Measurements from ENCODE around the gene REXO1. TPM values are rescaled to one million over a fixed set of nuclear protein-coding genes. Genes with fewer than 3 reads are reported as not detected.

Gene REXO1
- total RNA-seq, 6 donors from 2014 or later: 17.0 to 106 (median 38.8) TPM

DNA sequence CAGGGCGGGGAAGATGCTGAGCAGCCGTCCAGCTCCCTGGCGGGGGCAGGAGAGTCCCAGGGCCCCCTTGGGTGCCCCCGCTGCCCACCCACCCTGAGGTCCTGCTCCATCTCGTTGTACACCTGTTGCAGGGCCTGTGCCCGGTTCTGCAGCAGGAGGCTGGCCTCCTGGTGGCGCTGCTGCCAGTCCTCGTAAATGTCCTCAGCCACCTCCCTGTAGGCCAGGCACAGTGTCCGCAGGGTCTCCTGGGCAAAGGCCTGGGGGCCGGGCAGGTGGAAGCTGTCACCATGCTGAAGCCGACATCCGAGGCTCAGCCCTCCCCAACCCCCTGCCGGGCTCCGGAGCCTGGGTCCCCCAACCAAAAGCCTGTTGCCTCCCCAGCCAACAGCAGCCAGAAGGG, 56.4 kb downstream of the REXO1 start:
- TF ChIP-seq POLR2A (IDR thresholded peaks at IDR 0.05) (no peak), CTCF (IDR thresholded peaks at IDR 0.05) (no peak), EP300 (IDR thresholded peaks at IDR 0.05) (no peak), POLR2AphosphoS5 (IDR thresholded peaks at IDR 0.05) (no peak)
- ATAC-seq (ENCODE audit: low FRiP score in 2 of 2) (no peak), DNase-seq (no peak)
- Histone ChIP-seq H3K27me3 (peaks cover 0 to 14% (median 6%) of the 10 kb centered on the region in 4 donors), H3K4me3 (no peak overlapping the region), H3K36me3 (no peaks in the 10 kb centered on the region), H3K27ac (no peak overlapping the region), H3K4me1 (peaks cover 5 to 23% (median 15%) of the 10 kb centered on the region in 4 donors), H3K9me3 (no peaks in the 10 kb centered on the region)
- WGBS, 2 donors: 67 to 79% methylated on average over 4 to 14 of the region's 14 CpGs

- H3K4me1 ChIP-seq: peaks cover 0 to 15% (median 9%) of the 10 kb centered on the region in 4 donors
- H3K36me3 ChIP-seq: no peaks in the 10 kb centered on the region
- H3K27me3 ChIP-seq: peaks cover 0 to 13% (median 2%) of the 10 kb centered on the region in 4 donors
- peak overlapping the region in 1 of 4 donors; percentile 28 for H3K4me3 ChIP-seq
- no peak overlapping the region for H3K27ac ChIP-seq
- TF ChIP-seq POLR2AphosphoS5 (IDR thresholded peaks at IDR 0.05) (no peak), POLR2A (IDR thresholded peaks at IDR 0.05) (no peak), EP300 (IDR thresholded peaks at IDR 0.05) (no peak)
- DNase-seq (no peak), ATAC-seq (ENCODE audit: low FRiP score in 2 of 2) (no peak)
- no peaks in the 10 kb centered on the region for H3K9me3 ChIP-seq
- WGBS, 2 donors: 42% methylated on average over 2 of the region's 7 CpGs; no CpG with 5 or more reads in 1 of the 2 donors
Observed at GRCh38 chr19:1790054-1790792, 58.1 kb downstream of the REXO1 start.

DNA sequence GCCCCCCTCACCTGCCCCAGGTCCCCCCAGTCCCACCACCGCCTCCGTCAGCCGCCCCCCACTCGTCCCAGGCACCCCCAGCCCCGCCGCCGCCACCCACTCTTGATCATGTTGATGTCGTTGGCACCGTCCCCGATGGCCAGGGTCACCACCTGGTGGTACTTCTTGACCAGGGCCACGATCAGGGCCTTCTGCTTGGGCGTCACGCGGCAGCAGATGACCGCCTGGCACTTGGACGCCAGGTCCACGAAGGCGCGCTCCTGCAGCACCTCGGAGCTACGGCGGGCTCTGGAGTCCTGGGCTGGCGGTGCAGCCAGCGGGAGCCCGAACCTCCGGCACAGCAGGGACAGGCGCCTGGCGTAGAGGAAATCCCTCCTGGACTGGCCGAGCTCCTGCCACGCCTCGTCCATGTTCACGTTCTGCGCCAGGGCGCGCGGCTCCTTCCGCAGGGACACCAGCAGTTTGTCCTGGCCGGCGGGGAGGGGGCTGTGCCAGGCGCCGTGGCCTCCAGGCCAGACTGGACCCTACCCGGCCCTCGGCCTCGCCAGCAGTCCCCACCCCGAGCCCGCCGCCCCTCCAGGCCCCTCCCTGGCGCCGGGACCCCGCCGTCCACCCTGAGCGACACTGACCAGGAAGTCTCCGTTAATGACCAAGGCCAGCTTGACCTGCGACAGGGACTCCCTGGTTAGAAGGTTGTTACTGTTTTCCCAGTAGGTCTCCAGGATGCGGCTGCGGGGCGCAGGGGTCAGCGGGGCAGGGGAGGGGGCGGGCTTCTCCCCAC, 58.8 kb downstream of the REXO1 start:
- Histone ChIP-seq H3K4me3 (peak overlapping the region in 3 of 4 donors; percentile 22 to 35 (median 28)), H3K4me1 (peaks cover 0 to 15% (median 9%) of the 10 kb centered on the region in 4 donors), H3K27ac (no peak overlapping the region), H3K9me3 (no peaks in the 10 kb centered on the region), H3K27me3 (peaks cover 0 to 13% (median 2%) of the 10 kb centered on the region in 4 donors), H3K36me3 (no peaks in the 10 kb centered on the region)
- TF ChIP-seq POLR2AphosphoS5 (IDR thresholded peaks at IDR 0.05) (no peak), EP300 (IDR thresholded peaks at IDR 0.05) (no peak), POLR2A (IDR thresholded peaks at IDR 0.05) (no peak), CTCF (IDR thresholded peaks at IDR 0.05) (no peak)
- 23% methylated on average over 6 to 13 of the region's 59 CpGs for WGBS, 2 donors
- no peak for ATAC-seq (ENCODE audit: low FRiP score in 2 of 2)
- peak in 1 of 2 donors; percentile 84 for DNase-seq

- Histone ChIP-seq H3K4me1 (peaks cover 0 to 15% (median 9%) of the 10 kb centered on the region in 4 donors), H3K4me3 (no peak overlapping the region), H3K27me3 (peaks cover 0 to 13% (median 2%) of the 10 kb centered on the region in 4 donors), H3K9me3 (peaks cover under 1 to 4% (median 2%) of the 10 kb centered on the region in 4 donors), H3K36me3 (no peaks in the 10 kb centered on the region), H3K27ac (no peak overlapping the region)
- DNase-seq (no peak), ATAC-seq (ENCODE audit: low FRiP score in 2 of 2) (no peak)
- TF ChIP-seq POLR2AphosphoS5 (IDR thresholded peaks at IDR 0.05) (no peak), CTCF (IDR thresholded peaks at IDR 0.05) (no peak), EP300 (IDR thresholded peaks at IDR 0.05) (no peak), POLR2A (IDR thresholded peaks at IDR 0.05) (no peak)
- 74 to 79% methylated on average over 8 of the region's 8 CpGs for WGBS, 2 donors
Observed at GRCh38 chr19:1787116-1787515, 61.2 kb downstream of the REXO1 start.

DNA sequence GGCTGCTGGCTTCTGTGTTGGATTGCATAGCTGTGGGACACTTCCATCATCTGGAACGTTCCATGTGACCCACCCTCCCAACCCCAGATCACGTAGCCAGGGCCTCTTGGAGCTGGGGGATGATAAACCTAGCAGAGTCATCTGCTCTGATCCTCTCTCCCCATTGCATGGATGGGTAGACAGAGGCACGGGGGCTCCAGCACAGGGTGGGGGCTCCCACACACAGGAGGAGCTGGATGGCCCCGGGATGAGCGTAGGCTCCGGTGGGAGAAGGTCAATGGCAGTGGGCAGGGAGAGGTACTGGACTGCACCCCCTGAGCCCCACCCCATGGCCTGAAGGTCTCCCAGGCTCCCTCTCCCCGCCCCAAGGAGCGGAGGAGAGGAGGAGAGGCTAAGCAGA, 61.6 kb downstream of the REXO1 start:
- 71 to 90% methylated on average over 1 to 8 of the region's 8 CpGs for WGBS, 2 donors
- peaks cover 0 to 13% (median 2%) of the 10 kb centered on the region in 4 donors for H3K27me3 ChIP-seq

More for the DNA sequence above, 61.6 kb downstream of the REXO1 start:
- ATAC-seq (ENCODE audit: low FRiP score in 2 of 2): no peak
- Histone ChIP-seq H3K9me3 (peaks cover 5 to 8% (median 7%) of the 10 kb centered on the region in 4 donors), H3K4me3 (no peak overlapping the region), H3K27ac (no peak overlapping the region), H3K36me3 (no peaks in the 10 kb centered on the region), H3K4me1 (peaks cover 0 to 15% (median 9%) of the 10 kb centered on the region in 4 donors)
- TF ChIP-seq CTCF (IDR thresholded peaks at IDR 0.05): no peak
- TF ChIP-seq POLR2AphosphoS5 (IDR thresholded peaks at IDR 0.05): no peak
- TF ChIP-seq POLR2A (IDR thresholded peaks at IDR 0.05): no peak
- no peak for TF ChIP-seq EP300 (IDR thresholded peaks at IDR 0.05)
- no peak for DNase-seq
